HEK293 (cell line): ENCODE measurements around the gene ZNF335.

ENCODE experiments used
- CTCF ChIA-PET: fragments of 350-600 bp; formaldehyde crosslinking; extraction: SDS; loops from one replicate; lab custom pipeline; 2021; ENCODE audit warnings: antibody characterized with exemption; lab: Yijun Ruan, JAX
- POLR2A ChIA-PET: fragments of 300-600 bp; formaldehyde crosslinking; extraction: SDS; loops from one replicate; lab custom pipeline; 2020; ENCODE audit warnings: antibody characterized with exemption, inconsistent platforms; lab: Yijun Ruan, JAX
- H3K27ac ChIP-seq: fragments of 200-500 bp; sonication (Bioruptor generic); 2 replicates; pipeline ENCODE4 v1.5.1; 2014; ENCODE audit warnings: low read depth, low read length, control low read depth, inconsistent platforms; ENCODE audit errors: extremely low read depth
- H3K36me3 ChIP-seq, 2 experiments: fragments of 200-500 bp in 1 of 2; sonication (Bioruptor generic) in 1 of 2; 1 replicate in 1 of 2; 2 replicates in 1 of 2; pipeline ENCODE4 v1.5.1; 2014 to 2017; ENCODE audit warnings: inconsistent platforms in 2 of 2, low read length in 2 of 2; ENCODE audit not compliant: control insufficient read depth in 2 of 2, insufficient read depth in 1 of 2
- H3K4me1 ChIP-seq: fragments of 200-500 bp; sonication (Bioruptor generic); 2 replicates; pipeline ENCODE4 v1.5.1; 2014; ENCODE audit warnings: mild to moderate bottlenecking, low read length, inconsistent platforms; ENCODE audit not compliant: control insufficient read depth, insufficient read depth
- H3K4me3 ChIP-seq: 2 replicates; pipeline ENCODE4 v1.5.1; 2011; ENCODE audit warnings: low read depth, mild to moderate bottlenecking, control low read depth, low read length, moderate library complexity
- H3K9me3 ChIP-seq: fragments of 200-500 bp; sonication (Bioruptor generic); 2 replicates; pipeline ENCODE4 v1.5.1; 2014; ENCODE audit warnings: low read depth, low read length, inconsistent platforms; ENCODE audit not compliant: control insufficient read depth, insufficient read depth
- GLIS1 ChIP-seq: fragments of 450-650 bp; formaldehyde crosslinking; IDR thresholded peaks from 2 replicates; pipeline ENCODE4 v1.5.1; 2016; ENCODE audit warnings: missing biosample characterization, missing genetic modification characterization
- HIC1 ChIP-seq: fragments of 450-650 bp; formaldehyde crosslinking; IDR thresholded peaks from 2 replicates; pipeline ENCODE4 v1.5.1; 2016; ENCODE audit warnings: missing biosample characterization, missing genetic modification characterization
- INSM2 ChIP-seq: fragments of 450-650 bp; formaldehyde crosslinking; IDR thresholded peaks from 2 replicates; pipeline ENCODE4 v1.5.1; 2016; ENCODE audit warnings: missing biosample characterization, missing genetic modification characterization
- KLF17 ChIP-seq: fragments of 450-650 bp; formaldehyde crosslinking; IDR thresholded peaks from 2 replicates; pipeline ENCODE4 v1.5.1; 2016; ENCODE audit warnings: missing biosample characterization, missing genetic modification characterization
- KLF7 ChIP-seq: fragments of 450-650 bp; formaldehyde crosslinking; IDR thresholded peaks from 2 replicates; pipeline ENCODE4 v1.5.1; 2016; ENCODE audit warnings: missing biosample characterization, missing genetic modification characterization, borderline replicate concordance
- OSR2 ChIP-seq: fragments of 450-650 bp; formaldehyde crosslinking; IDR thresholded peaks from 2 replicates; pipeline ENCODE4 v1.5.1; 2016; ENCODE audit warnings: missing biosample characterization, missing genetic modification characterization
- SCRT2 ChIP-seq: fragments of 450-650 bp; formaldehyde crosslinking; IDR thresholded peaks from 2 replicates; pipeline ENCODE4 v1.5.1; 2016; ENCODE audit warnings: missing biosample characterization, missing genetic modification characterization
- ZFP3 ChIP-seq: fragments of 450-650 bp; formaldehyde crosslinking; IDR thresholded peaks from 2 replicates; pipeline ENCODE4 v1.5.1; 2016; ENCODE audit warnings: low read depth, missing biosample characterization, missing genetic modification characterization
- ZFP37 ChIP-seq: fragments of 450-650 bp; formaldehyde crosslinking; IDR thresholded peaks from 2 replicates; pipeline ENCODE4 v1.5.1; 2016; ENCODE audit warnings: missing biosample characterization, missing genetic modification characterization
- ZNF184 ChIP-seq: fragments of 450-650 bp; IDR thresholded peaks from 2 replicates; pipeline ENCODE4 v1.5.1; 2018; ENCODE audit warnings: missing biosample characterization, mild to moderate bottlenecking, missing genetic modification characterization
- ZNF214 ChIP-seq: fragments of 450-650 bp; formaldehyde crosslinking; IDR thresholded peaks from 2 replicates; pipeline ENCODE4 v1.5.1; 2017; ENCODE audit warnings: missing biosample characterization, mild to moderate bottlenecking, missing genetic modification characterization, borderline replicate concordance
- ZNF223 ChIP-seq: fragments of 450-650 bp; formaldehyde crosslinking; IDR thresholded peaks from 2 replicates; pipeline ENCODE4 v1.5.1; 2016; ENCODE audit warnings: missing biosample characterization, missing genetic modification characterization
- ZNF24 ChIP-seq: fragments of 450-650 bp; formaldehyde crosslinking; IDR thresholded peaks from 2 replicates; pipeline ENCODE4 v1.5.1; 2016; ENCODE audit warnings: missing biosample characterization, missing genetic modification characterization
- ZNF302 ChIP-seq: fragments of 450-650 bp; formaldehyde crosslinking; IDR thresholded peaks from 2 replicates; pipeline ENCODE4 v1.5.1; 2016; ENCODE audit warnings: missing biosample characterization, missing genetic modification characterization, low read depth
- ZNF366 ChIP-seq: fragments of 450-650 bp; formaldehyde crosslinking; conservative IDR thresholded peaks from 2 replicates; pipeline ENCODE4 v1.5.1; 2016; ENCODE audit warnings: missing biosample characterization, missing genetic modification characterization
- ZNF394 ChIP-seq: fragments of 450-650 bp; formaldehyde crosslinking; IDR thresholded peaks from 2 replicates; pipeline ENCODE4 v1.5.1; 2016; ENCODE audit warnings: missing biosample characterization, missing genetic modification characterization, mild to moderate bottlenecking, moderate library complexity, borderline replicate concordance
- ZNF555 ChIP-seq: fragments of 450-650 bp; formaldehyde crosslinking; conservative IDR thresholded peaks from 2 replicates; pipeline ENCODE4 v1.5.1; 2017; ENCODE audit warnings: missing biosample characterization, mild to moderate bottlenecking, missing genetic modification characterization, inconsistent platforms
- ZNF560 ChIP-seq: fragments of 450-650 bp; formaldehyde crosslinking; IDR thresholded peaks from 2 replicates; pipeline ENCODE4 v1.5.1; 2017; ENCODE audit warnings: missing biosample characterization, missing genetic modification characterization, borderline replicate concordance
- ZNF629 ChIP-seq: fragments of 450-650 bp; formaldehyde crosslinking; IDR thresholded peaks from 2 replicates; pipeline ENCODE4 v1.5.1; 2017; ENCODE audit warnings: missing biosample characterization, missing genetic modification characterization
- ZNF639 ChIP-seq: fragments of 450-650 bp; formaldehyde crosslinking; IDR thresholded peaks from 2 replicates; pipeline ENCODE4 v1.5.1; 2016; ENCODE audit warnings: missing biosample characterization, missing genetic modification characterization
- ZNF660 ChIP-seq: fragments of 450-650 bp; IDR thresholded peaks from 2 replicates; pipeline ENCODE4 v1.5.1; 2018; ENCODE audit warnings: missing biosample characterization, mild to moderate bottlenecking, missing genetic modification characterization
- ZNF664 ChIP-seq: fragments of 450-650 bp; formaldehyde crosslinking; IDR thresholded peaks from 2 replicates; pipeline ENCODE4 v1.5.1; 2016; ENCODE audit warnings: missing biosample characterization, missing genetic modification characterization
- ZNF785 ChIP-seq: fragments of 450-650 bp; formaldehyde crosslinking; IDR thresholded peaks from 2 replicates; pipeline ENCODE4 v1.5.1; 2016; ENCODE audit warnings: missing biosample characterization, missing genetic modification characterization
- ZNF830 ChIP-seq: fragments of 450-650 bp; IDR thresholded peaks from 2 replicates; pipeline ENCODE4 v1.5.0; 2018; ENCODE audit warnings: missing biosample characterization, missing genetic modification characterization, low read depth, mild to moderate bottlenecking, moderate library complexity

The ZNF335 gene

GRCh38 chr20:45908084-45908483 is 63.9 kb downstream of the ZNF335 start (continued):
- no peak for TF ChIP-seq ZNF555 (tag by site-specific recombination)

GRCh38 chr20:45907219-45907948 is 64.6 kb downstream of the ZNF335 start:
- ChIA-PET CTCF (interaction anchor here (0.5 to 1.0 kb wide), 3 partner anchors 15 to 142 kb away, joined by 3 to 4 read pairs (median 4); no protein-coding TSS in a partner anchor), POLR2A (no interaction called here)
- Histone ChIP-seq H3K9me3 (no peaks in the 10 kb centered on the region), H3K4me1 (no peaks in the 10 kb centered on the region), H3K36me3 (no peaks in the 10 kb centered on the region), H3K27ac (no peak overlapping the region), H3K4me3 (no peak overlapping the region)
- TF ChIP-seq ZNF223 (tag by site-specific recombination) (no peak), ZNF664 (tag by site-specific recombination) (peak; percentile 96), ZNF24 (no peak), ZNF214 (tag by site-specific recombination) (peak; percentile 95), ZFP3 (tag by site-specific recombination) (no peak), ZNF560 (no peak), SCRT2 (tag by site-specific recombination) (peak; percentile 68)

- CTCF ChIA-PET, result interaction anchor here (0.9 to 2.4 kb wide), 6 partner anchors 9 to 122 kb away, joined by 3 to 11 read pairs (median 3); no protein-coding TSS in a partner anchor
- H3K27ac ChIP-seq, result no peak overlapping the region
- H3K36me3 ChIP-seq, result no peaks in the 10 kb centered on the region
- no peaks in the 10 kb centered on the region for H3K9me3 ChIP-seq
- POLR2A ChIA-PET, result interaction anchor here (0.6 to 2.4 kb wide), 15 partner anchors 9 to 73 kb away, joined by 3 to 26 read pairs (median 5); partner anchors contain the start of genes CTSA, NEURL2, PCIF1 and SNX21
- no peaks in the 10 kb centered on the region for H3K4me1 ChIP-seq
- no peak overlapping the region for H3K4me3 ChIP-seq
- TF ChIP-seq ZNF302 (tag by site-specific recombination) (no peak), ZNF394 (tag by site-specific recombination) (0 out of 2 replicates have a peak, but pooled peaks have one; percentile 20), KLF17 (tag by site-specific recombination) (0 out of 2 replicates have a peak, but pooled peaks have one; percentile 42), ZNF785 (tag by site-specific recombination) (no peak), ZNF660 (tag by site-specific recombination) (no peak), OSR2 (peak; percentile 37; the same call in 1 of the 2 replicates), HIC1 (tag by site-specific recombination) (0 out of 2 replicates have a peak, but pooled peaks have one; percentile 18), GLIS1 (tag by site-specific recombination) (0 out of 2 replicates have a peak, but pooled peaks have one; percentile 10), KLF7 (tag by site-specific recombination) (no peak), ZNF629 (tag by site-specific recombination) (peak; percentile 94), INSM2 (tag by site-specific recombination) (peak; percentile 88), ZNF830 (tag by site-specific recombination) (no peak), ZNF639 (tag by site-specific recombination) (peak; percentile 76; the same call in 1 of the 2 replicates), ZNF366 (tag by site-specific recombination) (peak; percentile 68), ZNF184 (tag by site-specific recombination) (peak; percentile 79; the same call in 1 of the 2 replicates), ZFP37 (tag by site-specific recombination) (peak; percentile 55; the same call in 1 of the 2 replicates)
These were observed 66.4 kb downstream of the ZNF335 start for GRCh38 chr20:45905505-45906079.
